GM12878 (cell line): ENCODE data around the gene PHOSPHO1.
A peak's percentile ranks its signal among the peaks of the same experiment; 100 is the strongest.

Source experiments
- ATF7 ChIP-seq: fragments of 450-650 bp; IDR thresholded peaks from 2 replicates; pipeline ENCODE4 v1.6.1; 2016; ENCODE audit warnings: low read depth, mild to moderate bottlenecking
- CTCF ChIP-seq, 3 experiments: IDR thresholded peaks in 2 of 3; conservative IDR thresholded peaks in 1 of 3; 2 replicates each; pipeline ENCODE4 v1.5.1; 2011; ENCODE audit warnings: low read depth in 3 of 3, low read length in 3 of 3, mild to moderate bottlenecking in 3 of 3, control low read depth in 2 of 3, moderate library complexity in 2 of 3, inconsistent platforms in 1 of 3, mixed read lengths in 1 of 3; ENCODE audit not compliant: control insufficient read depth in 2 of 3, insufficient read depth in 1 of 3; ENCODE audit errors: extremely low read depth in 1 of 3
- ETV6 ChIP-seq, 2 experiments: fragments of 450-650 bp in 1 of 2; IDR thresholded peaks in 1 of 2; conservative IDR thresholded peaks in 1 of 2; 2 replicates each; pipeline ENCODE4 v1.6.1; 2014; ENCODE audit warnings: antibody characterized with exemption in 1 of 2, borderline replicate concordance in 1 of 2, low read depth in 1 of 2, mild to moderate bottlenecking in 1 of 2, moderate library complexity in 1 of 2
- FOS ChIP-seq: IDR thresholded peaks from 3 replicates; pipeline ENCODE4 v1.6.1; 2011; ENCODE audit warnings: borderline replicate concordance; ENCODE audit not compliant: insufficient read length; ENCODE audit errors: extremely low read depth
- KDM1A ChIP-seq: fragments of 200-600 bp; sonication (generic); IDR thresholded peaks from 2 replicates; pipeline ENCODE4 v1.6.1; 2016; ENCODE audit warnings: borderline replicate concordance
- NFYB ChIP-seq: IDR thresholded peaks from 2 replicates; pipeline ENCODE4 v1.6.1; 2011; ENCODE audit warnings: low read depth, mild to moderate bottlenecking, low read length, improper control_type of control experiment, moderate library complexity; ENCODE audit not compliant: insufficient read depth
- NR2C2 ChIP-seq: IDR thresholded peaks from 2 replicates; pipeline ENCODE4 v1.6.1; 2011; ENCODE audit warnings: borderline replicate concordance, low read depth; ENCODE audit not compliant: control insufficient read depth, insufficient read length
- POLR2A ChIP-seq: IDR thresholded peaks from 2 replicates; pipeline ENCODE4 v1.6.1; 2011; ENCODE audit warnings: low read depth, mild to moderate bottlenecking, low read length
- SMARCA5 ChIP-seq: fragments of 450-650 bp; IDR thresholded peaks from 2 replicates; pipeline ENCODE4 v1.6.1; 2017; ENCODE audit warnings: mild to moderate bottlenecking
- SP1 ChIP-seq: IDR thresholded peaks from one replicate; pipeline ENCODE4 v1.6.1; 2011; ENCODE audit warnings: low read depth, low read length
- ZNF384 ChIP-seq: IDR thresholded peaks from 2 replicates; pipeline ENCODE4 v1.6.1; 2012; ENCODE audit warnings: low read depth, mild to moderate bottlenecking, low read length, improper control_type of control experiment, borderline replicate concordance
- TF ChIP-seq, protein P1 (sequence below): IDR thresholded peaks from 2 replicates; pipeline ENCODE4 v1.6.1; 2011; ENCODE audit warnings: borderline replicate concordance, low read depth, mild to moderate bottlenecking, moderate library complexity, mixed read lengths, low read length; ENCODE audit not compliant: insufficient read depth; ENCODE audit errors: extremely low read length
- TF ChIP-seq, protein P2 (sequence below): IDR thresholded peaks from 2 replicates; pipeline ENCODE4 v1.6.1; 2012; ENCODE audit warnings: low read length, inconsistent platforms

DNA sequence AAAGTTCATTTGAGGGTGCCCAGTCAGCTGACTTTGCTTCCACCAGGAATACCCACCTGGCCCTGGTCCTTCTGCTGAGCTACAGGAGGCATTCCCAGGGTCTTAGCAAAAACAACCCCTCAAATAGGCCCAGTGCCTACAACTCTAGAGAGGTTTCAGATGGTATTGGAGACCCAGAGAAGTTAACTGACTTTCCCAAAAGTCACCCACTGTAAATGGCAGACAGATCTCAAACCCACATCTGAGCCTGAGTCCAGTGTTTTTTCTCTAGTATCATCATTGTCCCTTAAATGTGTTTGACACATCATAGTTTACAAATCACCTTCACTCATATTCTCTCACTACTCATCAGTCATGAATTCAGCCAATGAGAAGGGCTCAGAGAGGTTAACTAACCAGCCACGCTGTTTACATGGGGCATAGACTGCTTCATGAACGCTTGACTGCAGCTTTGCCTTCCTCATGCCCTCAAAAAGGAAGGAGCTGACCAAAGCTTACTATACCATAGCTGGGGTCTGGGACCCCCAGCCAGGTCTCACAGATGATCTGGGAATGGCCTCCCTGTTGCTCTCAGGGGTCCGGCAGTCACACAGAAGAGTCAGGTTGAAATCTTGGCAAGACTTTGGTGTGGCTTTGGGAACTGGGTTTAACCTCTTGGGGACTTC, 3.7 kb downstream of the PHOSPHO1 start:
- TF ChIP-seq, protein P1, sequence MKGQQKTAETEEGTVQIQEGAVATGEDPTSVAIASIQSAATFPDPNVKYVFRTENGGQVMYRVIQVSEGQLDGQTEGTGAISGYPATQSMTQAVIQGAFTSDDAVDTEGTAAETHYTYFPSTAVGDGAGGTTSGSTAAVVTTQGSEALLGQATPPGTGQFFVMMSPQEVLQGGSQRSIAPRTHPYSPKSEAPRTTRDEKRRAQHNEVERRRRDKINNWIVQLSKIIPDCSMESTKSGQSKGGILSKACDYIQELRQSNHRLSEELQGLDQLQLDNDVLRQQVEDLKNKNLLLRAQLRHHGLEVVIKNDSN, result no peak
- TF ChIP-seq CTCF (IDR thresholded peaks at IDR 0.05 in 2 of 3, conservative IDR thresholded peaks at IDR 0.05 in 1 of 3; ENCODE audit: control insufficient read depth in 2 of 3, extremely low read depth in 1 of 3, insufficient read depth in 1 of 3, low read depth in 3 of 3, low read length in 3 of 3), result no peak
- TF ChIP-seq KDM1A, result no peak
- no peak for TF ChIP-seq ATF7
- TF ChIP-seq NR2C2, result no peak
- no peak for TF ChIP-seq NFYB
- no peak for TF ChIP-seq ETV6 (conservative IDR thresholded peaks at IDR 0.05 in 1 of 2, IDR thresholded peaks at IDR 0.05 in 1 of 2; ENCODE audit: borderline replicate concordance in 1 of 2, low read depth in 1 of 2)
- TF ChIP-seq POLR2A, result peak; percentile 57; the same call in 1 of the 2 replicates
- TF ChIP-seq, protein P2, sequence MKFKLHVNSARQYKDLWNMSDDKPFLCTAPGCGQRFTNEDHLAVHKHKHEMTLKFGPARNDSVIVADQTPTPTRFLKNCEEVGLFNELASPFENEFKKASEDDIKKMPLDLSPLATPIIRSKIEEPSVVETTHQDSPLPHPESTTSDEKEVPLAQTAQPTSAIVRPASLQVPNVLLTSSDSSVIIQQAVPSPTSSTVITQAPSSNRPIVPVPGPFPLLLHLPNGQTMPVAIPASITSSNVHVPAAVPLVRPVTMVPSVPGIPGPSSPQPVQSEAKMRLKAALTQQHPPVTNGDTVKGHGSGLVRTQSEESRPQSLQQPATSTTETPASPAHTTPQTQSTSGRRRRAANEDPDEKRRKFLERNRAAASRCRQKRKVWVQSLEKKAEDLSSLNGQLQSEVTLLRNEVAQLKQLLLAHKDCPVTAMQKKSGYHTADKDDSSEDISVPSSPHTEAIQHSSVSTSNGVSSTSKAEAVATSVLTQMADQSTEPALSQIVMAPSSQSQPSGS, result peak; percentile 12; the same call in 1 of the 2 replicates
- no peak for TF ChIP-seq ZNF384
- no peak for TF ChIP-seq FOS
- no peak for TF ChIP-seq SMARCA5
- TF ChIP-seq SP1, result no peak
